Measurements from ENCODE around the gene ALDH3B1. TPM values are rescaled to one million over a fixed set of nuclear protein-coding genes. Genes with fewer than 3 reads are reported as not detected.

The ALDH3B1 gene
- total RNA-seq, 1 experiment from 2014 or later, result 104 TPM

DNA sequence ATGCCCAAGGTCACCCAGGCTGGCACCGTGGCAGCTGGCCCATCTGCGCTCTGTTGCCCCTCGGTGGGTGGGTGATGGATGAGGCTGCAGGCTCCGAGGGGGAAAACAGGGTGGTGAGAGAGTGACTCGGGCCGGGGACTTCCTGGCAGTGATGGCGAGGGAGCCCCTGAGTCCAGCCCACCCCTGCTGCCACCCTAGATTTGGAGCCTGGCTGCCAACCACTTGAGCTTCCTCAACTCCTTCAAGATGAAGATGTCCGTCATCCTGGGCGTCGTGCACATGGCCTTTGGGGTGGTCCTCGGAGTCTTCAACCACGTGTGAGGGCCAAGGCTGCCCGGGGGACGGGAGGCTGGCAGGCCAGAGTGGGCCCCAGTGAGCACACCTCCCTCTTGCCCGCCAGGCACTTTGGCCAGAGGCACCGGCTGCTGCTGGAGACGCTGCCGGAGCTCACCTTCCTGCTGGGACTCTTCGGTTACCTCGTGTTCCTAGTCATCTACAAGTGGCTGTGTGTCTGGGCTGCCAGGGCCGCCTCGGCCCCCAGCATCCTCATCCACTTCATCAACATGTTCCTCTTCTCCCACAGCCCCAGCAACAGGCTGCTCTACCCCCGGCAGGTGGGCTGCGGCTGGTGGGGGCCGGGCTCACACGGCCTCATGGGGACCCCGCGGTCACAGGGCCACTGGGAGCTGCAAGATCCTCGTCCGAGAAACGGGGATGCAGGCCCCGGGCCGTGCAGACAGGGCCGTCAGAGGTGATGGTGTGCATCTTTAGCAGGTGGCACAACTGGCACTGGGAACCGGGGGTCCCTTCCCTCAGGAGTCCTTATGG lies 38.8 kb downstream of the ALDH3B1 start:
- Histone ChIP-seq H3K4me3 (no peak overlapping the region), H2AFZ (no peak overlapping the region), H3K9me3 (ENCODE audit: insufficient read depth, low read depth) (no peaks in the 10 kb centered on the region), H3K27ac (no peak overlapping the region), H3K27me3 (ENCODE audit: insufficient read depth, low read depth) (no peaks in the 10 kb centered on the region), H4K20me1 (ENCODE audit: insufficient read depth) (peaks cover 19% of the 10 kb centered on the region), H3K79me2 (ENCODE audit: low read depth) (no peaks in the 10 kb centered on the region), H3K4me2 (no peak overlapping the region), H3F3A (ENCODE audit: insufficient read depth, low read depth) (peaks cover 46% of the 10 kb centered on the region; the same call in 1 of the 2 replicates), H3K36me3 (ENCODE audit: low read depth) (no peaks in the 10 kb centered on the region), H3K4me1 (replicated peaks; ENCODE audit: insufficient read depth) (0 out of 2 replicates have a peak, but pooled peaks cover 2% of the 10 kb centered on the region), H3K9me2 (ENCODE audit: insufficient read depth) (no peaks in the 10 kb centered on the region)
- TF ChIP-seq EZH2 (IDR thresholded peaks at IDR 0.05; ENCODE audit: low read depth) (no peak), CTCF (conservative IDR thresholded peaks at IDR 0.05) (no peak)
- no TSS peak for BruUV-seq (replicated peaks)
- intact Hi-C loops (cut with micrococcal nuclease; ENCODE audit: unreplicated experiment), result no loop called here
- POLR2A ChIA-PET (ENCODE audit: unreplicated experiment), result no interaction called here
- DNase-seq, result no peak
- CTCF ChIA-PET, result no interaction called here

DNA sequence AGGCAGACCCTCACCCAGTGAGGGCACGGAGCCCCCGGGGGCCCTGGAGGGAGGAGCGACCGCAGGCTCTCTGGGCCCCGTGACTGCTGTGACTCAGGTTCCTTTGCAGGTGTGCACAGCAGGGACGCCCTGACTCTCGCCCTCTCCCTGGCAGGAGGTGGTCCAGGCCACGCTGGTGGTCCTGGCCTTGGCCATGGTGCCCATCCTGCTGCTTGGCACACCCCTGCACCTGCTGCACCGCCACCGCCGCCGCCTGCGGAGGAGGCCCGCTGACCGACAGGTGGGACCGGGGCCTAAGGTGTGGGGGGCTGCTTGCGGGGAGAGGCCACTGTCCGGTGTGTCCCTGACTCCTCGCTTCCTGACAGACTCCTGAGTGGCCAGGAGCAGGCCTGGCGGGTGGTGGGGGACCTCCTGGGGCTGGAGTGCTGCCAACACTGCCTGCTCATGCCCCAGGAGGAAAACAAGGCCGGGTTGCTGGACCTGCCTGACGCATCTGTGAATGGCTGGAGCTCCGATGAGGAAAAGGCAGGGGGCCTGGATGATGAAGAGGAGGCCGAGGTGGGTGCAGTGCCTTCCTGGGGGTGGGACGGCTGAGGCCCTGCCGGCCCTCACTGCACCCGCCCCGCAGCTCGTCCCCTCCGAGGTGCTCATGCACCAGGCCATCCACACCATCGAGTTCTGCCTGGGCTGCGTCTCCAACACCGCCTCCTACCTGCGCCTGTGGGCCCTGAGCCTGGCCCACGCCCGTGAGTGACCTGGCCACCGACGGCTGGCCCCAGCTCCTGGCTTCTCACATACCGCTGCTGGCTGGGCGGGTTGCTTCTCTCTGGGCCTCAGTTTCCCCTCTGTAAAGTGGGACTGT lies 39.6 kb downstream of the ALDH3B1 start:
- H3K9me2 ChIP-seq (ENCODE audit: insufficient read depth), result no peaks in the 10 kb centered on the region
- intact Hi-C loops (cut with micrococcal nuclease; ENCODE audit: unreplicated experiment), result no loop called here
- no peaks in the 10 kb centered on the region for H3K79me2 ChIP-seq (ENCODE audit: low read depth)
- POLR2A ChIA-PET (ENCODE audit: unreplicated experiment), result no interaction called here
- no peak overlapping the region for H3K4me3 ChIP-seq
- CTCF ChIA-PET, result no interaction called here
- H3K36me3 ChIP-seq (ENCODE audit: low read depth), result no peaks in the 10 kb centered on the region
- no TSS peak for BruUV-seq (replicated peaks)
- H3F3A ChIP-seq (ENCODE audit: insufficient read depth, low read depth), result peaks cover 54% of the 10 kb centered on the region
- TF ChIP-seq EZH2 (IDR thresholded peaks at IDR 0.05; ENCODE audit: low read depth) (no peak), CTCF (conservative IDR thresholded peaks at IDR 0.05) (no peak)
- H3K4me1 ChIP-seq (replicated peaks; ENCODE audit: insufficient read depth), result no peaks in the 10 kb centered on the region
- no peak overlapping the region for H3K27ac ChIP-seq
- DNase-seq, result no peak
- peaks cover 19% of the 10 kb centered on the region for H4K20me1 ChIP-seq (ENCODE audit: insufficient read depth)
- no peaks in the 10 kb centered on the region for H3K27me3 ChIP-seq (ENCODE audit: insufficient read depth, low read depth)
- H3K4me2 ChIP-seq, result no peak overlapping the region
- no peak overlapping the region for H2AFZ ChIP-seq
- H3K9me3 ChIP-seq (ENCODE audit: insufficient read depth, low read depth), result no peaks in the 10 kb centered on the region

- H3K4me1 ChIP-seq (replicated peaks; ENCODE audit: insufficient read depth), result no peaks in the 10 kb centered on the region
- H3K27ac ChIP-seq, result no peak overlapping the region; the same call in 1 of the 2 replicates
- no peak overlapping the region for H2AFZ ChIP-seq
- no peaks in the 10 kb centered on the region for H3K9me3 ChIP-seq (ENCODE audit: insufficient read depth, low read depth)
- TF ChIP-seq CTCF (conservative IDR thresholded peaks at IDR 0.05) (no peak), EZH2 (IDR thresholded peaks at IDR 0.05; ENCODE audit: low read depth) (no peak)
- ChIA-PET POLR2A (ENCODE audit: unreplicated experiment) (no interaction called here), CTCF (no interaction called here)
- no peak overlapping the region for H3K4me3 ChIP-seq
- H3K36me3 ChIP-seq (ENCODE audit: low read depth), result no peaks in the 10 kb centered on the region
- peaks cover 57% of the 10 kb centered on the region for H3F3A ChIP-seq (ENCODE audit: insufficient read depth, low read depth)
- no peak for DNase-seq
- no TSS peak for BruUV-seq (replicated peaks)
- no peaks in the 10 kb centered on the region for H3K27me3 ChIP-seq (ENCODE audit: insufficient read depth, low read depth)
- peaks cover 19% of the 10 kb centered on the region for H4K20me1 ChIP-seq (ENCODE audit: insufficient read depth)
- intact Hi-C loops (cut with micrococcal nuclease; ENCODE audit: unreplicated experiment), result no loop called here
- H3K4me2 ChIP-seq, result no peak overlapping the region
- H3K9me2 ChIP-seq (ENCODE audit: insufficient read depth), result no peaks in the 10 kb centered on the region
- H3K79me2 ChIP-seq (ENCODE audit: low read depth), result no peaks in the 10 kb centered on the region
Measured at GRCh38 chr11:68050371-68050841, 40.3 kb downstream of the ALDH3B1 start.
